NCI-H128 (cell line): ENCODE data around the gene EIF4G3.

ENCODE experiments used
- DNase-seq: peaks from one replicate; lab custom pipeline; 2025; ENCODE audit not compliant: unreplicated experiment; lab: John Stamatoyannopoulos, UW

EIF4G3 gene

DNA sequence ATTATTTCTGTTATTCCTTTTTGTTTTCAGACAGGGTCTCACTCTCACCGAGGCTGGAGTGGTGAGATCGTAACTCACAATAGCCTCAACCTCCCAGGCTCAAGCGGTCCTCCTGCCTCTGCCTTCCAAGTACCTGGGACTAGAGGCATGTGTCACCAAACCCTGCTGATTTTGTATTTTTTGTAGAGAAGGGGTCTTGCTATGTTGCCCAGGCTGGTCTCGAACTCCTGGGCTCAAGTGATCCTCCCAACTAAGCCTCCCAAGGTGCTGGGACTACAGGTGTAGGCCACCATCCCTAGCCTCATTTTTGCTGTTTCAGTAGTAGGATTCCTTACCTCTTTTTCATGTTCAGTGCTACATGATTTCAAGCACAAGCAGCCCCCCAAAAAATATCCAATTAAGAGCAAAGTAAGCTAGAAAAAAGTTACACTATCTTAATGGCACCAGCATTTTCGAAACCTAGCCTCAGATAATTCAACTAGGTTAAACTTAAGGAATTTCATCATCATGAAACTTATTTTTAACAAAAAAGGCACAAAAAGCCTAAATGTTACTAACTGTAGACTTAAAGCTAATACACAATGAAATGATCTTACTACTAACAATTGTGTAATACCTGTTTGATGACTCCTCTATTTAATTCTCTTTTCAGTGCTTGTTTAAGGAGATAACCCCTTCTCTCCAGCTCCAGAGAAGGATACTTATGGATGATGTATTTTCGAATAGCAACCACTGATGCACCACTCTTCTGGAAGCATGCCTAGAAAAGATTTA is 406.2 kb downstream of the EIF4G3 start:
- no peak for DNase-seq

DNA sequence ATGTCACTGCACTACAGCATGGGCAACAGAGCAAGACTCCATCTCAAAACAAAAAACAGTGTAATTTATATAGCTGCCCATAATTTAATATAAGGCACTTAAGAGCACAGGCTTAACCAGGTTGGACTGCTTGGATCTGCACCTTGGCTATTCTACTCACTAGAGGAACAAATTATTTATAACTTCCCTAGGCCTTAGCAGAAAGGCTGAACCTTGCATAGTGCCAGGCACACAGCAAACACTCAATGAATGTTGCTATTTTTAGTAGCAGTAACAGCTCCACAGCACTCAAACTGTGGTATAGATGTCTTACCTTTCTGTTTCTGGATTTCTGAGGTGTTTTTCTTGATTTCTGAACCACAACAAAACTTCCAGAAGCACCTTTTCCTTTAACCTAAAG is 409.4 kb downstream of the EIF4G3 start:
- no peak for DNase-seq

GRCh38 chr1:20763417-20763816 is 413.3 kb downstream of the EIF4G3 start:
- no peak for DNase-seq

- DNase-seq: no peak
Observed at GRCh38 chr1:20760322-20760721, 416.4 kb downstream of the EIF4G3 start.
